ENCODE results near the gene ATP8B1.
A peak's percentile ranks its signal among the peaks of the same experiment; 100 is the strongest.

Gene ATP8B1

GRCh38 chr18:57691363-57691762 is 111.8 kb downstream of the ATP8B1 start:
- TF ChIP-seq EGR1 (IDR thresholded peaks at IDR 0.05), result no peak
- TF ChIP-seq USF1 (IDR thresholded peaks at IDR 0.05), result no peak
- no peak for TF ChIP-seq ZBTB7A (IDR thresholded peaks at IDR 0.05; ENCODE audit: low read depth)
- TF ChIP-seq CREB1 (IDR thresholded peaks at IDR 0.05; ENCODE audit: low read depth), result no peak
- TF ChIP-seq TAF1 (IDR thresholded peaks at IDR 0.05; ENCODE audit: low read depth), result no peak
- no peak for TF ChIP-seq YY1 (IDR thresholded peaks at IDR 0.05; ENCODE audit: low read depth)
- no peak for TF ChIP-seq REST (IDR thresholded peaks at IDR 0.05; ENCODE audit: low read depth)

GRCh38 chr18:57687970-57688369 is 115.1 kb downstream of the ATP8B1 start:
- peak; percentile 78 for TF ChIP-seq REST (IDR thresholded peaks at IDR 0.05; ENCODE audit: low read depth)
- no peak for TF ChIP-seq RAD21 (IDR thresholded peaks at IDR 0.05; ENCODE audit: low read depth)
- no peak for TF ChIP-seq YY1 (IDR thresholded peaks at IDR 0.05; ENCODE audit: low read depth)

- TF ChIP-seq TAF1 (IDR thresholded peaks at IDR 0.05; ENCODE audit: low read depth) (no peak), YY1 (IDR thresholded peaks at IDR 0.05; ENCODE audit: low read depth) (no peak), TCF12 (IDR thresholded peaks at IDR 0.05; ENCODE audit: low read depth) (no peak), MAX (IDR thresholded peaks at IDR 0.05) (no peak), USF1 (IDR thresholded peaks at IDR 0.05) (no peak), FOXM1 (IDR thresholded peaks at IDR 0.05; ENCODE audit: borderline replicate concordance, low read depth) (no peak), CEBPB (IDR thresholded peaks at IDR 0.05) (no peak), TEAD4 (IDR thresholded peaks at IDR 0.05) (no peak), ZBTB7A (IDR thresholded peaks at IDR 0.05; ENCODE audit: low read depth) (no peak), EGR1 (IDR thresholded peaks at IDR 0.05) (no peak), NFIC (IDR thresholded peaks at IDR 0.05) (no peak), EP300 (IDR thresholded peaks at IDR 0.05; ENCODE audit: borderline replicate concordance) (no peak), RAD21 (IDR thresholded peaks at IDR 0.05; ENCODE audit: low read depth) (no peak), REST (IDR thresholded peaks at IDR 0.05; ENCODE audit: low read depth) (no peak), CREB1 (IDR thresholded peaks at IDR 0.05; ENCODE audit: low read depth) (no peak)
These were observed 119.6 kb downstream of the ATP8B1 start for GRCh38 chr18:57683470-57683869.

GRCh38 chr18:57677262-57678211 is 125.6 kb downstream of the ATP8B1 start:
- TF ChIP-seq REST (IDR thresholded peaks at IDR 0.05; ENCODE audit: low read depth) (no peak), MAX (IDR thresholded peaks at IDR 0.05) (no peak), EGR1 (IDR thresholded peaks at IDR 0.05) (no peak), TEAD4 (IDR thresholded peaks at IDR 0.05) (no peak), ZBTB7A (IDR thresholded peaks at IDR 0.05; ENCODE audit: low read depth) (no peak)

Measured in Ishikawa (cell line).